Esophagus squamous epithelium (tissue), 5 donors: ENCODE data around the gene HDAC11. TPM values are rescaled to one million over a fixed set of nuclear protein-coding genes. Genes with fewer than 3 reads are reported as not detected.

Experiments
- DNase-seq: peaks from one replicate; lab custom pipeline; 2025; lab: John Stamatoyannopoulos, UW
- H3K27ac ChIP-seq, 4 donors: fragments of 200-600 bp; sonication (generic); one replicate each; pipeline ENCODE4 v1.5.1; 2016 to 2019; ENCODE audit warnings: mild to moderate bottlenecking in 1 of 4
- H3K27me3 ChIP-seq, 4 donors: fragments of 200-600 bp; sonication (generic); 1 replicate in 3 of 4; 2 replicates in 1 of 4; pipeline versions ENCODE4 v1.5.1 to v1.6.0; 2017 to 2021; ENCODE audit warnings: antibody characterized with exemption in 1 of 4
- H3K36me3 ChIP-seq, 3 donors: fragments of 200-600 bp; sonication (generic); one replicate each; pipeline ENCODE4 v1.5.1; 2016 to 2019
- H3K4me1 ChIP-seq, 3 donors: fragments of 200-600 bp; sonication (generic); one replicate each; pipeline ENCODE4 v1.5.1; 2017 to 2019
- H3K4me3 ChIP-seq, 4 donors: fragments of 200-600 bp; sonication (generic); 1 replicate in 3 of 4; 2 replicates in 1 of 4; pipeline ENCODE4 v1.5.1; 2016 to 2019; ENCODE audit warnings: mild to moderate bottlenecking in 2 of 4, moderate library complexity in 1 of 4
- H3K9me3 ChIP-seq, 3 donors: fragments of 200-600 bp; sonication (generic); one replicate each; pipeline ENCODE4 v1.5.1; 2016 to 2019
- POLR2A ChIP-seq, 4 donors: fragments of 450-650 bp; IDR thresholded peaks; one replicate each; pipeline ENCODE4 v1.6.1; 2017; ENCODE audit warnings: antibody characterized with exemption in 4 of 4, mild to moderate bottlenecking in 4 of 4, moderate library complexity in 3 of 4
- WGBS, 2 donors: methylation state at CpG; one replicate each; pipeline ENCODE4 v1.1.5; 2018; 5-methylcytosine and 5-hydroxymethylcytosine counted together
- intact Hi-C: fragments of 100-400 bp; cut with DNase I; formaldehyde crosslinking; loops from one replicate; pipeline ENCODE4 v1.15.0; 2022
- total RNA-seq, 4 donors: library from RNA; depleted of rRNA; stranded (reverse); fragments of >200 nt; gene quantifications; one replicate each; pipeline ENCODE4 v1.1.0, GENCODE V29; 2016
- TF ChIP-seq, protein P1 (sequence below), 6 experiments: fragments of 450-650 bp in 4 of 6; fragments of 200-600 bp in 2 of 6; sonication (generic) in 2 of 6; IDR thresholded peaks; one replicate each; pipeline ENCODE4 v1.5.1; 2016 to 2019; ENCODE audit warnings: antibody characterized with exemption in 6 of 6, mild to moderate bottlenecking in 4 of 6, moderate library complexity in 4 of 6
- donor health status: DM: yes; HTN: yes; CAD: no.

Gene HDAC11
- total RNA-seq, 4 donors from 2014 or later = 8.1 to 25.4 (median 12.3) TPM

DNA sequence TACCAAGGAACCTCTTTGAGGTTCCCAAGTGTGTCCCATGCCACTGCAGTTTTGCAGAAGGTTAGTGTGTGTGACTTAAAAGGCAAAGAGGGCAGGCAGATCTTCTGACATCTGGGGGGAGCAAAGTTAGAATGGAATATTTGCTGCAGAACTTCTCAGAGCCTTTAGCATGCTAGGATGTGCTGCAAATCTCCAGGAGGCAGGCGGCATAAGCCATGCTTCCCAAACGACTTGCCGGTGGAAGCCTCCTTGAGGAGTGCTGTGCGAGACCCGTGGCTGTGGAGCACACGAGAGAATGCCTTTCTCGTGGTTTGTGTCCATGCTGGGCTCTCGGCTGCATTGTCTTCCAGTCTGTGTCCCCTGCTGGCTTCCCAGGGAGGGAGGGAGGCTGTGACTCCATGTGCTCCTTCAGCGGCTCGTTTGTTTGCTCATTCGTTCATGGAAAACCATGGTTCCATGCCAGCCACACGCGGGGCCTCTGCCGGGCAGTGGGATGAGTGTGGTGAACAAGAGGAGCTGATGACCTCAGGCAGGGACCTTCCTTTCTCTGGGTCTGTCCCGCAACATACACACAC, 13.8 kb downstream of the HDAC11 start:
- H3K27ac ChIP-seq = no peak overlapping the region
- TF ChIP-seq, protein P1, sequence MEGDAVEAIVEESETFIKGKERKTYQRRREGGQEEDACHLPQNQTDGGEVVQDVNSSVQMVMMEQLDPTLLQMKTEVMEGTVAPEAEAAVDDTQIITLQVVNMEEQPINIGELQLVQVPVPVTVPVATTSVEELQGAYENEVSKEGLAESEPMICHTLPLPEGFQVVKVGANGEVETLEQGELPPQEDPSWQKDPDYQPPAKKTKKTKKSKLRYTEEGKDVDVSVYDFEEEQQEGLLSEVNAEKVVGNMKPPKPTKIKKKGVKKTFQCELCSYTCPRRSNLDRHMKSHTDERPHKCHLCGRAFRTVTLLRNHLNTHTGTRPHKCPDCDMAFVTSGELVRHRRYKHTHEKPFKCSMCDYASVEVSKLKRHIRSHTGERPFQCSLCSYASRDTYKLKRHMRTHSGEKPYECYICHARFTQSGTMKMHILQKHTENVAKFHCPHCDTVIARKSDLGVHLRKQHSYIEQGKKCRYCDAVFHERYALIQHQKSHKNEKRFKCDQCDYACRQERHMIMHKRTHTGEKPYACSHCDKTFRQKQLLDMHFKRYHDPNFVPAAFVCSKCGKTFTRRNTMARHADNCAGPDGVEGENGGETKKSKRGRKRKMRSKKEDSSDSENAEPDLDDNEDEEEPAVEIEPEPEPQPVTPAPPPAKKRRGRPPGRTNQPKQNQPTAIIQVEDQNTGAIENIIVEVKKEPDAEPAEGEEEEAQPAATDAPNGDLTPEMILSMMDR (IDR thresholded peaks at IDR 0.05) = no peak
- no peak for TF ChIP-seq POLR2A (IDR thresholded peaks at IDR 0.05)
- DNase-seq = no peak
- no peak overlapping the region for H3K4me3 ChIP-seq
- H3K36me3 ChIP-seq = peaks cover 0 to 56% (median 5%) of the 10 kb centered on the region in 3 donors
- intact Hi-C loops = no loop called here
- H3K27me3 ChIP-seq = no peaks in the 10 kb centered on the region
- 72 to 77% methylated on average over 10 to 15 of the region's 15 CpGs for WGBS, 2 donors
- peaks cover 5 to 16% (median 8%) of the 10 kb centered on the region in 3 donors for H3K4me1 ChIP-seq
- no peaks in the 10 kb centered on the region for H3K9me3 ChIP-seq

DNA sequence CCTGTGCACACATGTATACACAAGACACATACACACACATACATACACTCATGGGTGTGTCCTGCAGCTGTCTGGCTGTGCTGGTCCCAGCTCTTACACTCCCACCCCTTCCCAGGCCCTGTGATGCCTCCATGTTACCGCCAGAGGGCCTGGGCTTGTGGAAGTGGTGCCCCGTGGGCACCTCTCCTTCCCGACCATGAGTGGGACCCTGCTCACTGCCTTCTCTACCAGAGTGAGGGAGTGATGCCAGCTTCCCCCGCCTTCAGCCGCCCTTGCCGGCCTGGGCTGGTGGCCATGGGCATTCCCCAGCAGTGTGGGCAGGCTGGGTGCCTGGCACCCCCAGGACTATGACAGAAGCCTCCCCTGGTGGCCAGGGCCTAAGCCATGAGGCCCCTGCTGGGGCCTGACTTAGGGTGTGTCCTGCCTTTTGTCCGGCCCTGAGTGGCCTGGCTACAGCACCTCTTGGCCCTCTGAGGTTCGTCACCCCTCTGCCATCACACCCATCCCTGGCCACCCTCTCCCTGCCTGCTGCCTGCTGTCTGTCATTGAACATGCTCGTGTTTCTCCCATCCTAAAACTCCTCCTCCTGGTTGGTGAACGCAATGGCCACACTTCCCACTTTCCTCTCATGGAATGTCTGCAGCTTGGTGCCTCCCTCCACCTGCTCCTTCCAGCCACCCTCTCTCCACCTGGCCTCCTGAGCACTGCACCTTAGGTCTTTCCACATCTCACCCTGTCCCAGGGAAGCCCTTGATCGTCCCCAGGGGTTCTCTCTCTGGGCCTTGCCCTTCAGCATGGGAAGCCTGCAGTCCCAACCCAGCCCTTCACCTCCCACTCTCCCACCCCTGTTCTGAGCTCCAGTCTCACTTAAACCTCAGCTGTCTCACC, 14.6 kb downstream of the HDAC11 start:
- Histone ChIP-seq H3K27ac (no peak overlapping the region), H3K36me3 (peaks cover 0 to 58% (median 5%) of the 10 kb centered on the region in 3 donors), H3K4me1 (peaks cover 5 to 16% (median 8%) of the 10 kb centered on the region in 3 donors), H3K4me3 (no peak overlapping the region), H3K9me3 (no peaks in the 10 kb centered on the region), H3K27me3 (no peaks in the 10 kb centered on the region)
- DNase-seq = no peak
- intact Hi-C loops = no loop called here
- TF ChIP-seq POLR2A (IDR thresholded peaks at IDR 0.05) = no peak
- TF ChIP-seq, protein P1 (IDR thresholded peaks at IDR 0.05) = peak in 5 of 6 experiments; percentile 19 to 55 (median 39)
- WGBS, 2 donors = 53 to 59% methylated on average over 5 to 6 of the region's 11 CpGs

DNA sequence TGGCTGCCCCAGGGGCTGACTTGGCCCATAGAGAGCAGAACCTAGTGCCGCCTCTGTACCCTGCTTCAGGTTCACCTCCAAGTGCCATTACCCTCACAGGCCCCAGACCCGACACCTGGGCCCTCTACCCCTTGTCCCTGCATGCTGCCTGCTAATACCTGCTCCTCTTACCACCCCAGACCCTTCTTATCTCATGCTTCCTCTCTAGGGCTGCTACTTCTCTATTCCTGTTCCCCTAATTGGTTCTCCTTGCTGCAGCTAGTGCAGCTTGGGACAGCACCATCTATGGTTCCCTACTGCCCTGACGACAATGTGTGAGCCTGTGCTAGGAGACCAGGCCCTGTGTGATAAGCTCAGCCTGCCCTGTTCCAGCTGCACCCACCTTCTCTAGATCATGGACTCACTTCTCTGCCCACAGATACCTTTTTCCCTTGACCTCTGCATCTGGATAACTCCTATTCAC, 15.3 kb downstream of the HDAC11 start:
- Histone ChIP-seq H3K4me3 (no peak overlapping the region), H3K9me3 (no peaks in the 10 kb centered on the region), H3K36me3 (peaks cover 0 to 58% (median 0%) of the 10 kb centered on the region in 3 donors), H3K27ac (no peak overlapping the region), H3K4me1 (peaks cover 5 to 16% (median 8%) of the 10 kb centered on the region in 3 donors), H3K27me3 (no peaks in the 10 kb centered on the region)
- intact Hi-C loops = no loop called here
- DNase-seq = no peak
- WGBS, 2 donors = 87 to 93% methylated on average over 3 of the region's 3 CpGs
- TF ChIP-seq, protein P1 (IDR thresholded peaks at IDR 0.05) = no peak
- TF ChIP-seq POLR2A (IDR thresholded peaks at IDR 0.05) = no peak

DNA sequence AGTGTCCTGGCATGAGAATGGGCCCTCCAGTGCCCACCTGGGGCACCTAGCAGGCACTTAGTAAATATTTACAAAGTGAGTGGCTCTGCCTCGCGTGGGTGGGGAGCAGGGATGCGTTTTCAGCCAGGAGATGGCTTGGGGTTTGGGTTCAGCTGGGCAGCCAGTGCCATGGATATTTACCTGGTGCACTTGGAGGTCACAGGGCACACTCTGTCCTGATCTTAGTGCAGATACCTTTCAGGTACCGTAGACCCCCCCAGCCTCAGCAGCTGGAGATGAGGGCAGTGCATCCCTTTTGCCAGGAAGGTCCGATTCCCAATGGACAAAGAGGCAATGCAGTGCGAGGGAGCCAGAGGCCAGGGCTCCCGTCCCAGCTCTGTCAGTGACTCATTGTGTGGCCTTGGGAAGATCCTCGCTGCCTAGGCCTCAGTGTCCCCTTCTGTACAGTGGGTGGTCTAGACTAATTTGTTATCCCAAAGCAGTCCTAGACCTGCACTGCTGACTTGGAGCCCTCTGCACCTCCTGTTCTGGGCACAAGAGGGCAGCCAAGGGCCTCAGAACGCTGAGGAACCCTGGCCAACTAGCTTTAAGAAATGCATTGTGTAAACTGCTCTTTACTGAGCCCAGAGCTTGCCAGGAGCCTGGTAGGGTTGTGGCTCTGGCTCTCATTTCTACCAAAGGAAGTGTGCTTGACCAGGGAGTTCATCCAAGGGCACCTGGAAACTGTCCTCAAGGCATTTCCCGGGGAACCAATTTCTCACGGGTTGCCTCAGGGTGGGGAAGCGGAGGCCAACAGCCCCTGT, 16.0 kb downstream of the HDAC11 start:
- Histone ChIP-seq H3K4me3 (no peak overlapping the region), H3K9me3 (no peaks in the 10 kb centered on the region), H3K4me1 (peaks cover 5 to 16% (median 8%) of the 10 kb centered on the region in 3 donors), H3K27ac (peak overlapping the region in 1 of 4 donors; percentile 21), H3K36me3 (peaks cover 0 to 64% (median 0%) of the 10 kb centered on the region in 3 donors), H3K27me3 (no peaks in the 10 kb centered on the region)
- WGBS, 2 donors = 35 to 54% methylated on average over 11 of the region's 12 CpGs
- TF ChIP-seq, protein P1 (IDR thresholded peaks at IDR 0.05) = peak; percentile 88 to 93 (median 90)
- TF ChIP-seq POLR2A (IDR thresholded peaks at IDR 0.05) = no peak
- DNase-seq = no peak
- intact Hi-C loops = loop anchor here (2.0 kb wide), 1 partner anchor 155 kb away; no protein-coding TSS in a partner anchor
